Mammary epithelial cell (primary cell): ENCODE data around the gene BICD1.

Experiments used
- EZH2 ChIP-seq: IDR thresholded peaks from 2 replicates; pipeline ENCODE4 v1.6.1; 2012; ENCODE audit warnings: low read length, inconsistent platforms, borderline replicate concordance
- TF ChIP-seq, protein P1 (sequence below), 2 donors: IDR thresholded peaks in 1 of 2; conservative IDR thresholded peaks in 1 of 2; 2 replicates each; pipeline ENCODE4 v1.5.1; 2011 to 2012; ENCODE audit warnings: inconsistent platforms in 2 of 2, low read length in 2 of 2, mild to moderate bottlenecking in 2 of 2, control low read depth in 1 of 2, low read depth in 1 of 2; ENCODE audit not compliant: insufficient read depth in 1 of 2; ENCODE audit errors: extremely low read depth in 1 of 2

- TF ChIP-seq, protein P1, sequence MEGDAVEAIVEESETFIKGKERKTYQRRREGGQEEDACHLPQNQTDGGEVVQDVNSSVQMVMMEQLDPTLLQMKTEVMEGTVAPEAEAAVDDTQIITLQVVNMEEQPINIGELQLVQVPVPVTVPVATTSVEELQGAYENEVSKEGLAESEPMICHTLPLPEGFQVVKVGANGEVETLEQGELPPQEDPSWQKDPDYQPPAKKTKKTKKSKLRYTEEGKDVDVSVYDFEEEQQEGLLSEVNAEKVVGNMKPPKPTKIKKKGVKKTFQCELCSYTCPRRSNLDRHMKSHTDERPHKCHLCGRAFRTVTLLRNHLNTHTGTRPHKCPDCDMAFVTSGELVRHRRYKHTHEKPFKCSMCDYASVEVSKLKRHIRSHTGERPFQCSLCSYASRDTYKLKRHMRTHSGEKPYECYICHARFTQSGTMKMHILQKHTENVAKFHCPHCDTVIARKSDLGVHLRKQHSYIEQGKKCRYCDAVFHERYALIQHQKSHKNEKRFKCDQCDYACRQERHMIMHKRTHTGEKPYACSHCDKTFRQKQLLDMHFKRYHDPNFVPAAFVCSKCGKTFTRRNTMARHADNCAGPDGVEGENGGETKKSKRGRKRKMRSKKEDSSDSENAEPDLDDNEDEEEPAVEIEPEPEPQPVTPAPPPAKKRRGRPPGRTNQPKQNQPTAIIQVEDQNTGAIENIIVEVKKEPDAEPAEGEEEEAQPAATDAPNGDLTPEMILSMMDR (conservative IDR thresholded peaks at IDR 0.05 in 1 of 2, IDR thresholded peaks at IDR 0.05 in 1 of 2; ENCODE audit: extremely low read depth in 1 of 2, insufficient read depth in 1 of 2, low read depth in 1 of 2, low read length in 2 of 2), result no peak
- no peak for TF ChIP-seq EZH2
Measured at GRCh38 chr12:32402170-32402569, 295.5 kb downstream of the BICD1 start.
